HG02884 (cell line): ENCODE results near the gene SPTSSA.
"Not testable (repeated sequence)": the region's sequence is repeated elsewhere in the genome, so short reads cannot be mapped to it uniquely, and the experiment has no call there.

ENCODE experiments used
- ATAC-seq: cut with Tn5 transposase; IDR thresholded peaks from one replicate; pipeline ENCODE4 v1.9.1; 2021; ENCODE audit warnings: mild to moderate bottlenecking, moderate library complexity; ENCODE audit not compliant: unreplicated experiment

Gene SPTSSA, protein sequence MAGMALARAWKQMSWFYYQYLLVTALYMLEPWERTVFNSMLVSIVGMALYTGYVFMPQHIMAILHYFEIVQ

GRCh38 chr14:34462132-34462893 is at the start of gene SPTSSA:
Gene SPTSSA (minus strand): TSS chr14:34462240. CDS start chr14:34462207, 33 bp downstream.
- ATAC-seq, result peak; percentile 77

- no peak for ATAC-seq
Measured at GRCh38 chr14:34507884-34508283, 45.8 kb upstream of the SPTSSA start.

GRCh38 chr14:34507459-34507858 is 45.4 kb upstream of the SPTSSA start:
- no peak for ATAC-seq

GRCh38 chr14:34505124-34505491 is 43.1 kb upstream of the SPTSSA start:
- not testable (repeated sequence) for ATAC-seq

- ATAC-seq, result not testable (repeated sequence)
Measured at GRCh38 chr14:34504027-34504426, 42.0 kb upstream of the SPTSSA start.

DNA sequence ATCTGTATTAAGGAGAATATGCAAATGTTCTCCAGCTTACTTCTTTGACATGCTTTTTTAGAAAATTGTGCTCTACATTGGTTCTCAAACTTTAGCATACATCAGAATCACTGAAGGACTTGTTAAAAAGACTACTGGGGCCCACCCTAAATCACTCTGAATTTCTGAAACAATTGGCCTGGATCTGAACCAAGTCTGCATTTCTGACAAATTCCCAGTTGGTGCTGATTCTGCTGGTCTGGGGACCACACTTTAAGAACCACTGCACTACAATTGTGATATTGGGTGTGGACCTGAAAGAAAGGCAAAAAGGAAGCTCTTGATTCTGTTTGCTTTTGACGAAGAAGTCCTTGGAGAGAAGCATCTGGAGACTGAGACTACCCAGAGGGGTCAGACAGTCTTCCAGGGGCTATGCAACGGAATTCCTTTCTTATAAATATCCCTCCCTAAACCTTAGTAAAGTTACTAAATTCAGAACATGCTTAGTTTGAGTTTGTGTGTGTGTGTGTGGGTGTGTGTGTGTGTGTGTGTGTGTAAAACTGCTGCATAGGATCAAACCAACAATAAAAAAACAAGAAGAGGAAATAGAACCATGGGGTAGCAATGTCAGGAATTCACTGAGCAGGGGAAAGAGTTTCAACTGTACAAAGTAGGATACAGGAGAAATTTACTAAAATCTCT is 40.6 kb upstream of the SPTSSA start:
- ATAC-seq, result no peak

DNA sequence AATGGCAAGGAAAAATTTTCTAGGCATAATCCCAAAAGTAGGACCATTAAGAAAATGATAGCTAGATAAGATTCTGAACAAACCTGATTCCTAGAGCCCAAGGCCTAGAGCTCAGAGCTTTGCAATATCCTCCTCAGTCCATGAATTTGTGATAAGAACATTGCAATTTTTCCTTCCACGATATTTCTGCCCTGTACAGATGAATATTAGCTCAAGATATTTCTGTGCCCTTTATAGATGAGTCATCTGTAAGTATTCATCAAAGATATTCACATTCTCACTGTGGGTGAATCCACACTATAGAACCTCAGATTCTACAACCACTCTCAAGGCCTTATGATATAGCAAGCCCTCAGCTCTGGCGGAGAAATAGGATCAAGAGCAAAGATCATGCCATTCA is 40.0 kb upstream of the SPTSSA start:
- ATAC-seq, result no peak

DNA sequence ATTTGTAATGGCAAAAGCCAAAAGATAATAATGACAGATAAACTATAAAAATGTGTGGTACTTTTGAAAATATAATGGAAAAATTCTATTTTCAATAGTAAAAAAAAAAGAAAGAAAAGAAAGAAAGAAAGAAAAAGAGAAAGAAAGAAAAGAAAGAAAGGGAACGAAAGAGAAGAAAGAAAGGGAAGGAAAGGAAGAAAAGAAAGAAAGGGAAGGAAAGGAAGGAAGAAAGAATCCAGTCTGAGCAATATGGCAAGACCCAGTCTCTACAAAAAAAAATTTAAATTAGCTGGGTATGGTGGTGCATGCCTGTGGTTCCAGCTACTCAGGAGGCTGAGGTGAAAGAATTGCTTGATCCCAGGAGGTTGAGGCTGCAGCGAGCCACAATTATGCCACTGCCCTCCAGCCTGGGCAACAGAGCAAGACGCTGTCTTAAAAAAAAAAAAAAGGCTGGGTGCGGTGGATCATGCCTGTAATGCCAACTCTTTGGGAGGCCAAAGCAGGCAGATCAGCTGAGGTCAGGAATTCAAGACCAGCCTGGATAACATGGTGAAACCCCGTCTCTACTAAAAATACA is 39.1 kb upstream of the SPTSSA start:
- ATAC-seq, result no peak

- no peak for ATAC-seq
Measured at GRCh38 chr14:34498684-34499412, 36.8 kb upstream of the SPTSSA start.

- ATAC-seq, result no peak
Measured at GRCh38 chr14:34496679-34497513, 34.9 kb upstream of the SPTSSA start.

- no peak for ATAC-seq
Measured at GRCh38 chr14:34496007-34496678, 34.1 kb upstream of the SPTSSA start.

- ATAC-seq, result no peak
Measured at GRCh38 chr14:34489324-34489723, 27.3 kb upstream of the SPTSSA start.

GRCh38 chr14:34488528-34488927 is 26.5 kb upstream of the SPTSSA start:
- no peak for ATAC-seq

- no peak for ATAC-seq
Measured at GRCh38 chr14:34484726-34485125, 22.7 kb upstream of the SPTSSA start.

GRCh38 chr14:34482463-34482862 is 20.4 kb upstream of the SPTSSA start:
- ATAC-seq, result no peak

GRCh38 chr14:34479694-34480093 is 17.7 kb upstream of the SPTSSA start:
- no peak for ATAC-seq

GRCh38 chr14:34478261-34478660 is 16.2 kb upstream of the SPTSSA start:
- ATAC-seq, result no peak

GRCh38 chr14:34476036-34476435 is 14.0 kb upstream of the SPTSSA start:
- ATAC-seq, result not testable (repeated sequence)

GRCh38 chr14:34475163-34475562 is 13.1 kb upstream of the SPTSSA start:
- ATAC-seq, result no peak

GRCh38 chr14:34474187-34474679 is 12.2 kb upstream of the SPTSSA start:
- ATAC-seq, result no peak
